Neutrophil (primary cell): ENCODE data around the gene SLC22A4.

Experiments used
- H3K27ac ChIP-seq: fragments of 200-600 bp; sonication (generic); 2 replicates; pipeline ENCODE4 v1.5.1; 2016; ENCODE audit warnings: mild to moderate bottlenecking, moderate library complexity
- H3K27me3 ChIP-seq: fragments of 200-600 bp; sonication (generic); 2 replicates; pipeline ENCODE4 v1.6.0; 2016; ENCODE audit warnings: mild to moderate bottlenecking
- H3K36me3 ChIP-seq: fragments of 200-600 bp; sonication (generic); 2 replicates; pipeline ENCODE4 v1.5.1; 2017
- H3K4me1 ChIP-seq, 2 experiments: fragments of 200-600 bp in 1 of 2; sonication (generic) in 1 of 2; 1 replicate in 1 of 2; 2 replicates in 1 of 2; pipeline versions ENCODE4 v1.5.1 to v1.6.1; 2013 to 2016; ENCODE audit warnings: low read depth in 1 of 2, low read length in 1 of 2, mild to moderate bottlenecking in 1 of 2, moderate library complexity in 1 of 2; ENCODE audit not compliant: control insufficient read depth in 1 of 2, insufficient read depth in 1 of 2
- H3K4me3 ChIP-seq, 2 experiments: fragments of 200-600 bp in 1 of 2; sonication (generic) in 1 of 2; 1 replicate in 1 of 2; 2 replicates in 1 of 2; pipeline ENCODE4 v1.5.1; 2013 to 2016; ENCODE audit warnings: low read depth in 1 of 2, low read length in 1 of 2, mild to moderate bottlenecking in 1 of 2, moderate library complexity in 1 of 2
- H3K9me3 ChIP-seq: fragments of 200-600 bp; sonication (generic); 2 replicates; pipeline ENCODE4 v1.5.1; 2016
- TF ChIP-seq, protein P1 (sequence below): fragments of 200-600 bp; sonication (generic); IDR thresholded peaks from 2 replicates; pipeline ENCODE4 v1.5.1; 2016; ENCODE audit warnings: antibody characterized with exemption

Gene SLC22A4

DNA sequence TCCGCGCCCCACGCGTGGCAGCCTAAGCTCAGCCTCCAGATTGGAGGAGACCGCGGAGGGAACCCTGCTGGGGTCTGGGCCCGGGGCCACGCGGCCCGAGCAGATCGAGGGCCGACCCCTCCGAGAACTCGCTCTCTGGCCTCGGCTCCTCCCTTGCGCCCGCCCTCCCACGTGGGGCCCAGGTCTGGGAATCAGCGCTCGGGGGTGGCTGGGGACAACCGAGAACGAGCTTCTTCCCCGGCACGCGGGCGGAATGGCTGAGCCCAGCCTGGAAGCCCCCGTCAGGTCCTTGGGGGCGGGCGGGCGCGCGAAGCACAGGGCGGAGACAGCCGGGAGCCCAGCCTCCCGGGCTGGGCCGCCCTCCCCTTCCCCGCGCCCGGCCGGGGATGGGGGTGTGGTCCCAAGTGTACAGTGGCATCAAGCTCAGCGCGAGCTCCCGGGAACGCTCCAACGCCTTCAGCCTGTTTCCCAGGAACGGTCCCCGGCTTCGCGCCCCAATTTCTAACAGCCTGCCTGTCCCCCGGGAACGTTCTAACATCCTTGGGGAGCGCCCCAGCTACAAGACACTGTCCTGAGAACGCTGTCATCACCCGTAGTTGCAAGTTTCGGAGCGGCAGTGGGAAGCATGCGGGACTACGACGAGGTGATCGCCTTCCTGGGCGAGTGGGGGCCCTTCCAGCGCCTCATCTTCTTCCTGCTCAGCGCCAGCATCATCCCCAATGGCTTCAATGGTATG lies at the start of gene SLC22A4:
Gene SLC22A4 (plus strand): TSS at position 403 of the 736 bp plus-strand sequence. CDS start 223 bp downstream, at position 626.
- Histone ChIP-seq H3K9me3 (no peaks in the 10 kb centered on the region), H3K4me3 (peak within 1 kb of the TSS; percentile 83 to 84), H3K4me1 (peaks cover 69 to 77% of the 10 kb centered on the region in 2 experiments), H3K36me3 (peaks cover 2% of the 10 kb centered on the region), H3K27me3 (no peaks in the 10 kb centered on the region), H3K27ac (peak within 1 kb of the TSS; percentile 99)
- TF ChIP-seq, protein P1, sequence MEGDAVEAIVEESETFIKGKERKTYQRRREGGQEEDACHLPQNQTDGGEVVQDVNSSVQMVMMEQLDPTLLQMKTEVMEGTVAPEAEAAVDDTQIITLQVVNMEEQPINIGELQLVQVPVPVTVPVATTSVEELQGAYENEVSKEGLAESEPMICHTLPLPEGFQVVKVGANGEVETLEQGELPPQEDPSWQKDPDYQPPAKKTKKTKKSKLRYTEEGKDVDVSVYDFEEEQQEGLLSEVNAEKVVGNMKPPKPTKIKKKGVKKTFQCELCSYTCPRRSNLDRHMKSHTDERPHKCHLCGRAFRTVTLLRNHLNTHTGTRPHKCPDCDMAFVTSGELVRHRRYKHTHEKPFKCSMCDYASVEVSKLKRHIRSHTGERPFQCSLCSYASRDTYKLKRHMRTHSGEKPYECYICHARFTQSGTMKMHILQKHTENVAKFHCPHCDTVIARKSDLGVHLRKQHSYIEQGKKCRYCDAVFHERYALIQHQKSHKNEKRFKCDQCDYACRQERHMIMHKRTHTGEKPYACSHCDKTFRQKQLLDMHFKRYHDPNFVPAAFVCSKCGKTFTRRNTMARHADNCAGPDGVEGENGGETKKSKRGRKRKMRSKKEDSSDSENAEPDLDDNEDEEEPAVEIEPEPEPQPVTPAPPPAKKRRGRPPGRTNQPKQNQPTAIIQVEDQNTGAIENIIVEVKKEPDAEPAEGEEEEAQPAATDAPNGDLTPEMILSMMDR: no peak

DNA sequence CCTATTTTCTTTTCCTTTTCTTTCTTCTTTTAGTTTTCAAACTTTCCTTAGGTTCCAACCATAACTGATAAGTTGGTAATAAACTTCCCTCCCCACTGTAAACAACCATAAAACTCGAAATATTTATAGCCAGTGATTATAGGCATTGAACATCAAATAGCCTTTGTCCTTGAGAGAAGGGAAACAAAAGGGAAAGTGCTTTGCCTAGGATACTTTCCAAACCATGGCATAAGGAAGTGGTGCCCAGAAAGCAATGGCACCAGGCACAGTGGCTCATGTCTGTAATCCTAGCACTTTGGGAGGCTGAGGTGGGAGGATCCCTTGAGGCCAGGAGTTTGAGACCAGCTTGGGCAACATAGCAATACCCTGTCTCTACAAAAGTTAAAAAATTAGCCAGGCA lies 48.6 kb upstream of the SLC22A4 start:
- Histone ChIP-seq H3K27ac (no peak overlapping the region), H3K36me3 (no peaks in the 10 kb centered on the region), H3K4me1 (peaks cover 0 to 8% of the 10 kb centered on the region in 2 experiments), H3K9me3 (no peaks in the 10 kb centered on the region), H3K27me3 (no peaks in the 10 kb centered on the region), H3K4me3 (no peak overlapping the region)
- TF ChIP-seq, protein P1: no peak

DNA sequence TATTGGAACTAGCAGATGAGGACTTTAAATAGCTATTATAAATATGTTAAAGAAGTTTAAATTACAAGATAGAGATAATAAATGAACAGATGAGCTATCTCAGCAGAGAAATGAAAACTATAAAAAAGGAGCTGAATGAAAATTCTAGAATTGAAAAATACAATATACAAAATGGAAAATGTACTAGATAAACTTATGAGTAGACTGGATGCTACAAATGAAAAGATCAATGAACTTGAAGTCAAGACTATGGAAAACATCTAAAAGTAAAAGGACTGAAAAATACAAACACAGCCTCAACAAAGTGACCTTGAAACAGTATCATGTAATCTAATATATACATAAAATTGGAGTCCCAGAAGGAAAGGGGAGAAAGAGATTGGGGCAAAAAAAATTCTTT lies 47.4 kb upstream of the SLC22A4 start:
- no peak overlapping the region for H3K4me3 ChIP-seq
- H3K9me3 ChIP-seq: no peaks in the 10 kb centered on the region
- peaks cover 0 to 8% of the 10 kb centered on the region in 2 experiments for H3K4me1 ChIP-seq
- no peak overlapping the region for H3K27ac ChIP-seq
- H3K27me3 ChIP-seq: no peaks in the 10 kb centered on the region
- TF ChIP-seq, protein P1: no peak
- H3K36me3 ChIP-seq: no peaks in the 10 kb centered on the region

DNA sequence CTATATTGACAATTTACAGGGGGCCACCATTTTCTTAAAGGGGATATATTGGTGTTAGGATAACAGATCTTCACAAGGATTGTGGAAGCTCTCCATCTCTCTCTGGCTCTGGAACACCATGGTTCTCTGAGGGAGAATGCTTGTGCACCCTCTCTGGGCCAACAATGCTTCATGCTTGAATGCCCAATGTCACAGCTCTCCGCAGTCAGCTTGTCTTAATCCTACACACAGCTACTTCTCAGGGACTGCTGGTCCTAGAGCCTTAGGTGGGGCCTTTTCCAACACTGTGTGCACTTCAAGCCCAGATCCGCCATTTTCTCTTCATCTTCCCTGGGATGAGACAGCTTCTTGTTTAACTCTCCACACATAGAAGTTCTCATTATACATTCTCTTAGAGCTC lies 43.6 kb upstream of the SLC22A4 start:
- no peak overlapping the region for H3K4me3 ChIP-seq
- H3K9me3 ChIP-seq: no peaks in the 10 kb centered on the region
- H3K36me3 ChIP-seq: no peaks in the 10 kb centered on the region
- H3K27ac ChIP-seq: no peak overlapping the region
- H3K27me3 ChIP-seq: peaks cover 6% of the 10 kb centered on the region
- TF ChIP-seq, protein P1: no peak
- peaks cover 14 to 27% of the 10 kb centered on the region in 2 experiments for H3K4me1 ChIP-seq

DNA sequence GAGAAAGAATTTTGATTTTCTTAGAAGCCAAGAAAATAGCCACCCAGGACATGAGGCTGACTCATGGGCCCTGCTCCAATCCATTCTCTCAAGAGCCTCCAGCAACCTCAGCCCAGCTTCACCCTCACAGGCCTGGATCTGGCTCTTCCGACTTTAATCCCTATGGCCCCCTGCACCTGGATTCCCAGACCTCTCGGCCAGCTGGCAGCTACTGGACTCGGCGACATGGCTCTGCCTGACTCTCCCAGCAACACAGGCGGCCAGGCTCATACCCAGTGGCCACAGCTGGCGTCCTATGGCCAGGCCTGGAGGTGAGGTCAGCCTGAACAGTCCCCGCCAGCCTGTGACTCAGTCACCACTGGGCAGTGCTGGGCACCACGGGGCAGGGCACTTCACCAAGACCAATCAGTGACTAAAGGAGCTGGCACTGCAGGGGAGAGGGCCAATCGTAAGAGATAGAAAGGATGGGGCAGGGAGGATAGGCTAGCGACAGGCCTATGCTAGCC lies 42.9 kb upstream of the SLC22A4 start:
- H3K27me3 ChIP-seq: peaks cover 14% of the 10 kb centered on the region
- no peaks in the 10 kb centered on the region for H3K36me3 ChIP-seq
- H3K9me3 ChIP-seq: no peaks in the 10 kb centered on the region
- H3K4me1 ChIP-seq: peaks cover 14 to 27% of the 10 kb centered on the region in 2 experiments
- TF ChIP-seq, protein P1: no peak
- H3K4me3 ChIP-seq: no peak overlapping the region
- H3K27ac ChIP-seq: no peak overlapping the region
